DMS79 treated with DMSO at 0.1 percent for 48 hours (cell line): ENCODE measurements around the gene IL19.
"Not testable (repeated sequence)": the region's sequence is repeated elsewhere in the genome, so short reads cannot be mapped to it uniquely, and the experiment has no call there.

Experiments used
- DNase-seq: peaks from one replicate; lab custom pipeline; 2025; lab: John Stamatoyannopoulos, UW

Gene IL19

GRCh38 chr1:206776229-206776628 is 5.7 kb downstream of the IL19 start:
- DNase-seq = no peak

- DNase-seq = no peak
These were observed 7.5 kb downstream of the IL19 start for GRCh38 chr1:206778031-206778430.

GRCh38 chr1:206778911-206779310 is 8.3 kb downstream of the IL19 start:
- DNase-seq = not testable (repeated sequence)

- no peak for DNase-seq
These were observed 9.1 kb downstream of the IL19 start for GRCh38 chr1:206779638-206780037.

- no peak for DNase-seq
These were observed 11.9 kb downstream of the IL19 start for GRCh38 chr1:206782448-206782847.

GRCh38 chr1:206783506-206783905 is 12.9 kb downstream of the IL19 start:
- DNase-seq = no peak

GRCh38 chr1:206784471-206784903 is 13.9 kb downstream of the IL19 start:
- no peak for DNase-seq

- no peak for DNase-seq
These were observed 14.7 kb downstream of the IL19 start for GRCh38 chr1:206785182-206785765.

GRCh38 chr1:206786212-206786886 is 15.8 kb downstream of the IL19 start:
- no peak for DNase-seq

GRCh38 chr1:206787891-206788290 is 17.3 kb downstream of the IL19 start:
- DNase-seq = no peak

- no peak for DNase-seq
These were observed 18.0 kb downstream of the IL19 start for GRCh38 chr1:206788487-206789050.

- DNase-seq = no peak
These were observed 20.1 kb downstream of the IL19 start for GRCh38 chr1:206790502-206791250.

- DNase-seq = no peak
These were observed 22.5 kb downstream of the IL19 start for GRCh38 chr1:206792939-206793607.

- no peak for DNase-seq
These were observed 23.0 kb downstream of the IL19 start for GRCh38 chr1:206793620-206794019.

GRCh38 chr1:206794294-206794908 is 23.8 kb downstream of the IL19 start:
- DNase-seq = no peak

- DNase-seq = no peak
These were observed 25.5 kb downstream of the IL19 start for GRCh38 chr1:206796116-206796515.

- DNase-seq = no peak
These were observed 26.4 kb downstream of the IL19 start for GRCh38 chr1:206796981-206797402.

- no peak for DNase-seq
These were observed 27.2 kb downstream of the IL19 start for GRCh38 chr1:206797534-206798383.

- DNase-seq = no peak
These were observed 27.9 kb downstream of the IL19 start for GRCh38 chr1:206798384-206798996.

- DNase-seq = no peak
These were observed 28.7 kb downstream of the IL19 start for GRCh38 chr1:206799311-206799710.
